Right lobe of liver (tissue), 6 donors: ENCODE results near the gene COLEC12. TPM values are rescaled to one million over a fixed set of nuclear protein-coding genes. Genes with fewer than 3 reads are reported as not detected.

Experiments used
- ATAC-seq, 4 donors: fragments of 200-7000 bp; cut with Tn5 transposase; one replicate each; pipeline ENCODE4 v1.9.1; 2020; ENCODE audit warnings: mild to moderate bottlenecking in 4 of 4, moderate library complexity in 4 of 4
- DNase-seq, 3 donors: peaks; one replicate each; pipeline ENCODE4 v3.0.0-alpha.2; 2020
- H3K27ac ChIP-seq, 3 donors: fragments of 200-600 bp; one replicate each; pipeline ENCODE4 v1.8.0; 2022
- H3K27me3 ChIP-seq, 2 donors: fragments of 200-600 bp; one replicate each; pipeline ENCODE4 v1.8.0; 2022
- H3K36me3 ChIP-seq, 4 donors: fragments of 200-600 bp; sonication (generic) in 1 of 4; one replicate each; pipeline versions ENCODE4 v1.5.1 to v1.8.0; 2017 to 2022; ENCODE audit warnings: control low read depth in 1 of 4
- H3K4me1 ChIP-seq, 4 donors: fragments of 200-600 bp; sonication (generic) in 1 of 4; one replicate each; pipeline versions ENCODE4 v1.5.1 to v1.8.0; 2017 to 2022; ENCODE audit warnings: control low read depth in 1 of 4
- H3K4me3 ChIP-seq, 3 donors: fragments of 200-600 bp; one replicate each; pipeline ENCODE4 v1.8.0; 2022
- H3K9me3 ChIP-seq, 4 donors: fragments of 200-600 bp; sonication (generic) in 1 of 4; one replicate each; pipeline versions ENCODE4 v1.5.1 to v1.8.0; 2017 to 2022; ENCODE audit warnings: control low read depth in 1 of 4
- CTCF ChIP-seq, 4 donors: fragments of 200-600 bp in 3 of 4; fragments of 450-650 bp in 1 of 4; IDR thresholded peaks; one replicate each; pipeline versions ENCODE4 v1.5.1 to v1.8.0; 2016 to 2022; ENCODE audit warnings: antibody characterized with exemption in 4 of 4, mild to moderate bottlenecking in 2 of 4
- POLR2A ChIP-seq: fragments of 450-650 bp; IDR thresholded peaks from one replicate; pipeline ENCODE4 v1.6.1; 2017; ENCODE audit warnings: antibody characterized with exemption, mild to moderate bottlenecking
- WGBS: methylation state at CpG from one replicate; pipeline ENCODE4 v1.1.6; 2018; ENCODE audit warnings: low coverage, low lambda C conversion rate; ENCODE audit not compliant: insufficient coverage; ENCODE audit errors: missing lambda C conversion rate; 5-methylcytosine and 5-hydroxymethylcytosine counted together
- intact Hi-C, 2 donors: fragments of 100-400 bp; cut with DNase I; formaldehyde crosslinking; loops; one replicate each; pipeline versions ENCODE4 v1.11.2 to v1.14.1; 2022
- total RNA-seq, 6 experiments: library from RNA; depleted of rRNA in 2 of 6; stranded (reverse); fragments of >200 nt in 2 of 6; fragmentation: NEBNext Ultra II Directional in 3 of 6; extraction: Animal tissue kit (Norgen Biotek cat#: 25700) in 3 of 6; gene quantifications; one replicate each; pipeline versions ENCODE4 v1.1.0 to v1.2.4, GENCODE V29; 2016 to 2023
- donor health status: DM: no; HTN: yes; CAD: no.
- donor health status: DM: no; HTN: no; CAD: no.
- donor health status: DM: no; HTN: no; CAD: no.
- donor health status: DM: no; HTN: yes; CAD: no.
- donor health status: DM: no; HTN: yes; CAD: no.

The COLEC12 gene
- total RNA-seq, 6 experiments from 2014 or later: 0.12 to 1.00 (median 0.37) TPM; not detected in 1

- Histone ChIP-seq H3K4me3 (peak overlapping the region in 1 of 3 donors; percentile 18), H3K4me1 (no peaks in the 10 kb centered on the region), H3K9me3 (no peaks in the 10 kb centered on the region), H3K36me3 (no peaks in the 10 kb centered on the region), H3K27me3 (peaks cover 0 to 6% of the 10 kb centered on the region in 2 donors), H3K27ac (no peak overlapping the region)
- DNase-seq (no peak), ATAC-seq (no peak)
- WGBS: 3% methylated on average over 32 of the region's 32 CpGs
- TF ChIP-seq POLR2A (no peak), CTCF (IDR thresholded peaks at IDR 0.05) (no peak)
- intact Hi-C loops: no loop called here
Observed at GRCh38 chr18:498931-499775, 1.3 kb downstream of the COLEC12 start.

- WGBS: 66% methylated on average over 6 of the region's 6 CpGs
- no peak for ATAC-seq
- Histone ChIP-seq H3K27me3 (peaks cover 0 to 6% of the 10 kb centered on the region in 2 donors), H3K4me3 (no peak overlapping the region), H3K4me1 (no peaks in the 10 kb centered on the region), H3K27ac (no peak overlapping the region), H3K9me3 (no peaks in the 10 kb centered on the region), H3K36me3 (no peaks in the 10 kb centered on the region)
- TF ChIP-seq POLR2A (no peak), CTCF (IDR thresholded peaks at IDR 0.05) (no peak)
- DNase-seq: no peak
- intact Hi-C loops: no loop called here
Observed at GRCh38 chr18:497688-498087, 2.8 kb downstream of the COLEC12 start.

GRCh38 chr18:495452-495851 is 5.0 kb downstream of the COLEC12 start:
- H3K9me3 ChIP-seq: no peaks in the 10 kb centered on the region
- intact Hi-C loops: no loop called here
- no peak overlapping the region for H3K27ac ChIP-seq
- no peaks in the 10 kb centered on the region for H3K36me3 ChIP-seq
- H3K4me1 ChIP-seq: no peaks in the 10 kb centered on the region
- no peak overlapping the region for H3K4me3 ChIP-seq
- DNase-seq (no peak), ATAC-seq (no peak)
- peaks cover 0 to 6% of the 10 kb centered on the region in 2 donors for H3K27me3 ChIP-seq
- 52% methylated on average over 6 of the region's 7 CpGs for WGBS
- TF ChIP-seq CTCF (IDR thresholded peaks at IDR 0.05): no peak
- TF ChIP-seq POLR2A: no peak

- intact Hi-C loops: no loop called here
- Histone ChIP-seq H3K27ac (no peak overlapping the region), H3K9me3 (no peaks in the 10 kb centered on the region), H3K4me1 (no peaks in the 10 kb centered on the region), H3K36me3 (no peaks in the 10 kb centered on the region), H3K27me3 (peaks cover 0 to 6% of the 10 kb centered on the region in 2 donors), H3K4me3 (no peak overlapping the region)
- no peak for TF ChIP-seq POLR2A
- TF ChIP-seq CTCF (IDR thresholded peaks at IDR 0.05): no peak
- DNase-seq (no peak), ATAC-seq (peak in 1 of 4 donors; percentile 18)
- WGBS: 44% methylated on average over 1 of the region's 1 CpG
Observed at GRCh38 chr18:495017-495416, 5.5 kb downstream of the COLEC12 start.
